Fibroblast of skin of abdomen (primary cell): ENCODE measurements around the gene C19orf12.

Source experiments
- DNase-seq: peaks from one replicate; pipeline ENCODE4 v3.0.0-alpha.2; 2013

Gene C19orf12

DNA sequence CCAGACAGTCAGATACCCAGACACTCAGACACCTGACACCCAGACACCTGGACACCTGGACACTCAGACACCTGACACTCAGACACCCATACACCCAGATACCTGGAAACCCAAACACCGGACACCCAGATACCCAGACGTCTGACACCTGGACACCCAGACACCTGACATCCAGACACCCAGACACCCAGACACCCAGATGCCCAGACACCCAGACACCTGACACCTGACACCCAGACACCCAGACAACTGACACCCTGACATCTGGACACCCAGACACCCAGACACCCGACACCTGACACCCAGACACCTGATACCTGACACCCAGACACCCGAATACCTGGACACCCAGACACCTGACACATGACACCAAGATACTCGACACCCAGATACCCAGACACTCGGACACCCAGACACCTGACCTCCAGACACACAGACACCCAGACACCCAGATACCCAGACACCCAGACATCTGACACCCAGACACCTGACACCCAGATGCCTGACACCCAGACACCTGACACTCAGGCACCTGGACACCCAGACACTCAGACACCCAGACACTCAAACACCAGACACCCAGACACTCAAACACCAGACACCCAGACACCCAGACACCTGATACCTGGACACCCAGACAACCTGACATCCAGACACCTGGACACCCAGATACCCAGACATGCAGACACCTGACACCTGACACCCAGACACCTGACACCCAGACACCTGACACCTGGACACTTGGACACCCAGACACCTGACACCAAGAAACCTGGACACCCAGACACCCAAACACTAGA is 19.1 kb downstream of the C19orf12 start:
- DNase-seq, result no peak

GRCh38 chr19:29694669-29695627 is 20.1 kb downstream of the C19orf12 start:
- peak; percentile 40 for DNase-seq

GRCh38 chr19:29694161-29694560 is 20.9 kb downstream of the C19orf12 start:
- DNase-seq, result no peak

DNA sequence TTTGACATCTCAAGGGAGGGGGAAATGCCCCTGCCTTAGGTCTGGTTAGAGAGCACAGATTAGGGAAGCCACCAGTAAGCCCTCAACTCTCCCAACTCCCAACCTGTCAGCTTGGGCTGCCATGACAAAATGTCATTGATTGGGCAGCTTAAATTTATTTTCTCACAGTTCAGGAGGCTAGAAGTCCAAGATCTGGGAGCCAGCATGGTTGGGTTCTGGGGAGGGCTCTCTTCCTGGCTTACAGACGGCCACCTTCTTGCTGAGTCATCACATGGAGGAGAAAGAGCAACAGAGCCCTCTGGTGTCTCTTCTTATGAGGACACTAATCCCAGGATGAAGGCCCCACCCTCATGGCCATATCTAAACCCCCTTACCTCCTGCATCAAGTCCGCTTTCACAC is 24.2 kb downstream of the C19orf12 start:
- peak; percentile 26 for DNase-seq

DNA sequence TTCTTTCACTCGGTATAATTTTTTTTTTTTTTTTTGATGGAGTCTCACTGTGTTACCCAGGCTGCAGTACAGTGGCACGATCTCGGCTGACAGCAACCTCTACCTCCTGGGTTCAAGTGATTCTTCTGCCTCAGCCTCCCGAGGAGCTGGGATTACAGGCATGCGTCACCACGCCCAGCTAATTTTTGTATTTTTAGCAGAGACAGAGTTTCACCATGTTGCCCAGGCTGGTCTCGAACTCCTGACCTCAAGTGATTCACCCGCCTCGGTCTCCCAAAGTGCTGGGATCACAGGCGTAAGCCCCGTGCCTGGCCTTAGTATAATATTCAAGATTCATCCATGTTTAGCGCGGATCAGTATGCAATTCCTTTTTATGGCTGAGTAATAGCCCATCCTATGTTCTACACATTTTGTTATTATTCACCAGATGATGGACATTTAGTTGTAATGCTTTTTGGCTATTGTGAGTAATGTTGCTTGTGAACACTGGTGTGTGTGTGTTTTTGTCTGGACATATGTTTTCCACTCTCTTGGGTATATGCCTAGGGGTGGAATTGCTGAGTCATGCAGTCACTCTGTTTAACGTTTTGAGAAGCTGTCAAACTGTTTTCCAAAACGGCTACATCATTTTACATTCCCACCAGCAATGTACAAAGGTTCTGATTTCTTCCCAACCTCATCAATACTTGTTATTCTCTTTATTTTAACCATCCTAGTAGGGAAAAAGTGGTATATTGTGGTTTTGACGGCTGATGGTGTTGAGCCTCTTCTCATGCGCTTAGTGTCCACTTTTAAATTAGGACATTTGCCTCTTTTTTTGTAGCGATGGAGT is 26.9 kb downstream of the C19orf12 start:
- peak; percentile 67 for DNase-seq

GRCh38 chr19:29687244-29687896 is 27.7 kb downstream of the C19orf12 start:
- peak; percentile 96 for DNase-seq

GRCh38 chr19:29686285-29686805 is 28.7 kb downstream of the C19orf12 start:
- no peak for DNase-seq

DNA sequence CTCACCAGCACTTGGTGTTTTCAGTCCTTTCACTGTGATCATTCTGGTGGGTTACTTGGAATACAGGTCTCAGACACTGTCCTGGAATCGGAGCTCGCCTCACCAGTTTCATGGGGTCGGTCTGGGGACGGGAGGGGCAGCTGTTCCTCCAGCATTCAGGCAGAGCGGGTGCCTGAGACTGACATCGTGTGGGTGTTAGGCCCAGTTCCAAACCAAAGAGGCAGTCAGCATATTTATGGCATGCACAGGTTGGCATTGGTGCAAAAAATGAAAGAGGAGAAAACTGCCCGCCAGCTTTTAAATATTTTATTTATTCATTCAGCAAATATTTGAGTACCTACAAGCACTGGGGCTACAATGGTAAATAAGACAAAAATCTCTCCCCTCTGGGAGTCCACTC is 29.7 kb downstream of the C19orf12 start:
- no peak for DNase-seq

DNA sequence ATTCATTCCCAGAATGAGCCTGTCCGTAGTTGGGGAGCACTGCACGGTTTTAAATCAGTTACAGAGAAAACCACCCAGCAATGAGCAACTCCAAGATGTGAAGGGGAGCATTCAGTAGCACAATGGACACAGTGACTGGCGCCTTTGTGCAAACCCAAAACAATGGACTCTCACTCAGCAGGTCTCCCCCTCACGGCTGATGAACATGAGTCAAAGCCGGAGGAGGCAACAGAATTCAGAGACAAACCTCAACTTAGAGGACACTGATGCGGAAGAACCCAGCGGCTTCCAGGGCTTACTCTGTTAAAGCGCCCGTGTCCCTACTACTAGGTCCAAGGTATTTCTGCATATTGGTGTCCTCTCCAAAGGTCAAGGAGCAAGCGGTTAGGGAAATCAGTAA is 32.1 kb downstream of the C19orf12 start:
- no peak for DNase-seq

- no peak for DNase-seq
Observed at GRCh38 chr19:29682236-29682895, 32.7 kb downstream of the C19orf12 start.

GRCh38 chr19:29681422-29682235 is 33.4 kb downstream of the C19orf12 start:
- DNase-seq, result no peak

GRCh38 chr19:29680937-29681336 is 34.1 kb downstream of the C19orf12 start:
- no peak for DNase-seq

- DNase-seq, result no peak
Observed at GRCh38 chr19:29680447-29680846, 34.6 kb downstream of the C19orf12 start.

DNA sequence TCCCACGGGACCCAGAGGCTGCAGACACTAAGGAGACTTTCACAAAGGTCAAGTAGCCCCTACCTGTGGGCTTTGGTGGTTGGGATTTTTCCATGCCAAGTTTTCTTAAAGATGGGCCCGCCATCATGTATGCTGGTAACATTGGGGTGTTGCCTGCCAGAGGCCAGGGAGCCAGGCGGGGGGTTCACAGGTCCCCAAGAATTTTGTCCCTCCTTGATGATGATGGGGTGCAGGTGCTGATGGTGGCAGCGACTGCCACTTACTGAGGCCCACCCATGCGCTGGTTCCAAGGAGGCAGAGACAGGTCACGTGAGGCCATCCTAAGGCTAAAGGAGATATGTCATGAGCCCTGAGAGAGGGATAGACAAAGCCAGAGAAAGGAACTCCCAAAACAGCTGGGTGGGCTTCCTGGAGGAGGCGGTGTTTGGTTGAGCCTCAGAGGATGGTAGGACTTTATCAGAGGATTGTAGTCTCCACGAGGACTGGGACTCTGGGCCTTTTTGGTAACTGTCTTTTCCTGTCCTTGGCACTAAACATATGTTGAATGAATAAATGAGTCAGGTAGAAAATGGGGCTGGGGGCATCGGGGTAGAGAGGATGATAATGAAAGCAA is 35.4 kb downstream of the C19orf12 start:
- DNase-seq, result no peak

DNA sequence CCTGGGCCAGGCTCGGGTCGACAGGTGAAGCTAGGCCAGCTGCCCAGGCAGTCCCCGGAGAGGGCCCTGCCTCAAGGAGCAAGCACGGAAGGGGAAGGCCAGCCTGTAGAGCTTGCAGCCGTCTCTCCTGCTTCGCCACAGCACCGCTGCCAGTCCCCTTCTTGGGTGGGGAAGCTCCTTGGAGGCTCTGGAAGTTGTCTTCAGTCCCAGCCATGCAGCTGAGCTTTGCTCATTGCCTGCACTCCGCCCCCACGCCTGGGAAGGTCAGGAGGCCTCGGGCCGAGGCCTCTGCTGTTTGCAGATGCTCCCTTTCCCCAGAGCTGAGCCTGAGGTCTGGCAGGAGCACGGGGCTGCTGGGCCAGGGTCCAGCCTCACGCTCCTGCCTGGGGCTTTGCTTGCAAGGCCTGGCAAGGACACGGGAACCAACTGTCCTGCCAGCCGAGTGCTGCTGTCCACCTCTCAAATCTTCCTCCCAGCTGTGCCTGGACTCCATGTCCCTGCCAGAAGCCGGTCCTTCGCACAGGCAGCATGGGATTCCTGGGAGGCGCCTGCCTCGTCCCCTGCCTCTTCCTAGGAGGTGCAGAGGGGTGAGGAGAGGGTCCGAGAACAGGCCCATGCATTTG is 36.5 kb downstream of the C19orf12 start:
- no peak for DNase-seq

DNA sequence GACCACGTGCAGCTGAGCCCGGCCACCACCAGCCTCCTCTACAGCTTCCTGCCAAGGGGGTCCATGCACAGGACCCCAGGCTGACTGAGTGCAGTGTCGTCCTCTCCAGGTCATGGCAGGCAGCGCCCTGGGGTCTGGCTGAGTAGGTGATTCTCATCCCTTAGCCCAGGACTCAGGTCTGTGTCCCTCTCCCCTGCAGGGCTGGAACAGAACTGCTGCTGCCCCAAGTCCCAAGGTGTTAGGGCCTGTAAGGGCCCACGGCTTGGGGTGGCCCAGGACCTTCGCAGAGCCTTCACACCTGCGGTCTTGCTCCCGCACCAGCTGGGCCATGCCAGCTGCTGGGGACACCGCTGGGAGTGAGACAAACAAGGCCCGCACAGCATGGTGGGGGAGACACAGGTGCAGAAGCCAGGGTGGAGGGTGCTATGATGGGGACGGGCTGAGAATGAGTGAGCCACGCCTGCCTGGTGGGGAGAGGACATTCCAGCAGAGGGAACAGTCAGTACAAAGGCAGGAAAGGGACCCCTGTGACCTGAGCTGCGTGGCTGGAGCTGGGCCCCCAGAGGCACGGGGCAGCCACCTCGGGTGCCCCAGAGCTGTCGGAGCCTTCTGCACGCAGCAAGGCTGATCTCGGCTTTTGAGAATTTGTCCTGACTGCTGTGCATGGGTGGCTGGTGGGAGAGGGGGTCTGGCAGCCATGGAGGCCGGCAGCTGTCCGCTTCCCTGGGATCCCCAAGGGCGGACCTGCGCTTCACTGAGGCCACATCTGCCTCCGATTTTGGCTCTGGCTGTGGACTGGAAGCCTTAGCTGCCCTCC is 37.9 kb downstream of the C19orf12 start:
- DNase-seq, result no peak

GRCh38 chr19:29676586-29676985 is 38.5 kb downstream of the C19orf12 start:
- no peak for DNase-seq

DNA sequence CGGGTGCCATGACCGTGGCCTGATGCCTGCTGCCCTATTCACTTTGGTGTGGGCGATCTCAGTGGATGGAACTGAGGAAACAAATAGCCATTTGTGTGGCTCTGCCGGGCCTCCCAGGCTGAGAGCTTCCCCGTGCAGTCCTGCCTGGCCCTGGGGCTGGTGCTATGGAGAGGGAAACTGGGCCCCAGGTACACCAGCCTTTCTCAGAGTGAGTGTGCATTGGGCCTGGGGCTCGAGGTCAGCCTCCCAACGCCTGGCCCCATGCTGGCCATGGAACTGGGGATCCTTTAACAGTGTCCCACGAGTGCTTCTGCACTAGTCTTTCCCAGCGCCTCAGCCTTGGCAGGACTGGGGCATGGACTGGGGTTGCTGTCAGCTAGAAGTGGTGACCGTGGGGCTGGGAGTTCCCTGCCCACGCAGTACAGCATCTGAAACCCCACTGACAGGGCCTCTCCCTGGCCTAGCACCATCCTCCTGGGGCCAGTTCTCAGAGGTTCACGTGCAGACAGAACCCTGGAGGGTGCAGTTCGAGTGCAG is 39.3 kb downstream of the C19orf12 start:
- no peak for DNase-seq
